Memory B cell (primary cell): ENCODE results near the gene FHIT.
"Not testable (repeated sequence)": the region's sequence is repeated elsewhere in the genome, so short reads cannot be mapped to it uniquely, and the experiment has no call there.

Experiments used
- ATAC-seq: fragments of 150-1000 bp; cut with Tn5 transposase; 2 replicates; pipeline ENCODE4 v1.10.0; 2021; ENCODE audit warnings: low read depth, mild to moderate bottlenecking, moderate library complexity
- DNase-seq, 2 donors: peaks; one replicate each; pipeline ENCODE4 v3.0.0; 2022; ENCODE audit warnings: low spot score in 2 of 2
- H3K27ac Mint-ChIP-seq: one replicate; pipeline ENCODE4 v1.8.0; 2022; ENCODE audit warnings: mild to moderate bottlenecking, moderate library complexity, mixed read lengths
- H3K27me3 Mint-ChIP-seq: one replicate; pipeline ENCODE4 v1.8.0; 2022; ENCODE audit warnings: mixed read lengths
- H3K36me3 Mint-ChIP-seq: one replicate; pipeline ENCODE4 v1.8.0; 2022; ENCODE audit warnings: mild to moderate bottlenecking, mixed read lengths
- H3K4me1 Mint-ChIP-seq: one replicate; pipeline ENCODE4 v1.8.0; 2022; ENCODE audit warnings: mixed read lengths
- H3K4me3 Mint-ChIP-seq: one replicate; pipeline ENCODE4 v1.8.0; 2022; ENCODE audit warnings: mild to moderate bottlenecking, moderate library complexity, mixed read lengths
- H3K9me3 Mint-ChIP-seq: one replicate; pipeline ENCODE4 v1.8.0; 2022; ENCODE audit warnings: mixed read lengths

FHIT gene

DNA sequence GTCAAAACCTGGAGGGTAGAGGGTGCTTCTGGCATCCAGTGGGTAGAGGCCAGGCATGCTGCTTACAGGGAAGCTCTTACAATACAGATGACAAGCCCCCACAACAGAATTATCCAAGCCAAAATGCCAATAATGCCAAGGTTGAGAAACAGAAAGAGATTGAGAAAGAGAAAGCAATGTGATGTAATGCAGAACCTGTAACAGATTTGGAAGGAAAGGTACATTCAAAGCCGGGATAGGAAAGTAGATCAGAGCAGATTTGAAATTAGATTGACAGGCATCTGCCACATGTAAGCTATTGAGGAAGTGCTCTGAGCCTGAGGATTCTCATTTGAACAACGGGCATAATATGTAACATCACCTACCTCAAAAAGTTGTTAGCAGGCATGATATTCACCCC is 157.9 kb downstream of the FHIT start:
- Mint-ChIP-seq H3K36me3 (peaks cover 3% of the 10 kb centered on the region), H3K9me3 (no peaks in the 10 kb centered on the region), H3K27me3 (peaks cover 1% of the 10 kb centered on the region), H3K4me1 (no peaks in the 10 kb centered on the region), H3K27ac (no peak overlapping the region), H3K4me3 (no peak overlapping the region)
- ATAC-seq, result no peak
- no peak for DNase-seq

DNA sequence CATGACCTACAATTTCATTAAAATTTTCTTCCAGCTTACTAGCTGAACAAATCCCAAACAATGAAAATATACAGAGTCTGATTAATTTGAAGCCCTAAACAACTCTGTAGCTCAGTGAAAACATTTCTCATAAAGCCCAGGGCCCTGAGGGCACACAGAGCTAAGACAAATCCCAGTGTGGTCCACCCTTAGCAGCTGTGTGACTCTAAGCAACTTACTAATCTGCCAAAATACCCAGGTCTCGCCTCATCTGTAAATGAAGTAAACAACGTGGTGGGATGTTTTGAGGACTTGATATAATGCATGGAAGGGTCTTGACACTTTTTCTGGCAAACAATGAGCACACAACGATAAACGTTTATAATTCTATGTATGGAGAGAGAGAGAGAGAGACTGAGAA is 158.4 kb downstream of the FHIT start:
- Mint-ChIP-seq H3K4me1 (no peaks in the 10 kb centered on the region), H3K27me3 (peaks cover 1% of the 10 kb centered on the region), H3K4me3 (no peak overlapping the region), H3K36me3 (peaks cover 3% of the 10 kb centered on the region), H3K9me3 (no peaks in the 10 kb centered on the region), H3K27ac (no peak overlapping the region)
- DNase-seq (no peak), ATAC-seq (no peak)

DNA sequence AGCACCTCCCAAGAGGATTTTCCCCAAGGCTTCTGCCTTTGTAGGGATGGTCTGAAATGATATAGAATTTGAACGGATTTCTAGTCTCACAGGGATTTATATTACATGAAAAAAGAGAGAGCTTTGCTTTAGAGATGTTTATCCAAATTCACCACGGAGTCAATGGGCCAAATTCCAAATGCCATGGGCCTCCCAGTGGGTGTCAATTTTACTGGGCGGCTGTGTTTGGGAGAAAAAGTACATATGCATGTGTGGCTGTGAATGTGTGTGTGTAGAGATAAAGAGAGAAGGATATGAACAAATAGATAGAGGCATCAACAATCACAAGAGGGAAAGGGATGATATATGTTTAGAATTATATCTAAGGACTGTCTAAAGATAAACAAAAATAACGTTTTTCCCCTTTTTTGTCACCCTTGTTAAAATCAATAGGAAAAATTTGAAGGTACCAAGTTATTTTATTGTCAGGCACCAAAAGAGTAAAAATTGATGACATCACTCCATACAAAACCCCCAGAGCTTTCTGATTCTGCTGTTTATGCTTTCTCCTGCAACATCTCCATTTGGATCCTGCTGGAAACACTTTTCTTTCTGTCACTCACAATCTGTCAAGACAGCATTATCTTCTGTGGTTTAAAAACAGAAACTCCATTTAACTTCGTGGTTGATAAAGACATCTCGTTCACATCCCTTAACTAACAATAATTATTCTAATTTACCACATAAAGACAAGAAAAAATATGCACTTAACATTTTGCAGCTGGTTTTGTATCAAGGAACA is 160.7 kb downstream of the FHIT start:
- H3K27ac Mint-ChIP-seq, result no peak overlapping the region
- H3K27me3 Mint-ChIP-seq, result peaks cover 3% of the 10 kb centered on the region
- H3K9me3 Mint-ChIP-seq, result no peaks in the 10 kb centered on the region
- H3K4me3 Mint-ChIP-seq, result no peak overlapping the region
- no peak for DNase-seq
- H3K36me3 Mint-ChIP-seq, result peaks cover 3% of the 10 kb centered on the region
- no peaks in the 10 kb centered on the region for H3K4me1 Mint-ChIP-seq
- ATAC-seq, result no peak

DNA sequence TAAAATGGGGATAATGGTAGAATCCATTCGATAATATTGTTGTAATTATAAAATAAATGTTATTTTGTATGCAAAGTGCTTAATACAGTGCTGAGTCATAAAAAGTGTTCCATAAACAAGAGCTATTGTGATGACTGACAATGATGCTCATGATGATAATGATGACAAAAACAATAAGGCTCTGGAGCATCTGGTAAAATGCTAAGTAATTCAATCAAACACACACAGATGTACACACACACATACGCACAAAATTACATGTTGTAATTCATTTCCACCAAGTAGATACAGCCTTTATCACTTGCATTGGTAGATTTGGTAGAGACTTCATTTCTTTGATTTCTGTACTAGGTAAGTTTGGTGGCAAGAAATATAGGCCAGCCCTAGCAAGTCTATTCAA is 163.8 kb downstream of the FHIT start:
- Mint-ChIP-seq H3K27ac (no peak overlapping the region), H3K4me3 (no peak overlapping the region), H3K36me3 (peaks cover 5% of the 10 kb centered on the region), H3K4me1 (no peaks in the 10 kb centered on the region), H3K9me3 (peaks cover 2% of the 10 kb centered on the region), H3K27me3 (peaks cover 3% of the 10 kb centered on the region)
- ATAC-seq (no peak), DNase-seq (no peak)

DNA sequence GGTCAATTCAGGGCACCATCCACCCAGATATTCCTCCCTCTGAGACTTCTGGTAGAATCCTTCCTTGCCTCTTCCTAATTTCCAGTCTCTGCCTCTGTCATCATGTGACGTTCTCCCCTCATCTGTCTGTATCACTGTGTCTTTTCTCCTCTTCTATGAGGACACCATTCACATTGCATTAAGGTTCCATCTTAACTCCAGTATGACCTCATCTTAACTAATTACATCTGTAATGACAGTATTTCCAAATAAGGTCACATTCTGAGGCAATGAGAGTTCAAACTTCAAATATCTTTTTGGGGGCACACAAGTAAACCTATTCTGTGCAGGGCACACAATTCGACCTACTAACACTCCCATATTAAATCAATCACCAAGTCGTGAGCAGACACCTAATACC is 169.7 kb downstream of the FHIT start:
- ATAC-seq (no peak), DNase-seq (no peak)
- Mint-ChIP-seq H3K4me3 (no peak overlapping the region), H3K36me3 (peaks cover 2% of the 10 kb centered on the region), H3K27me3 (no peaks in the 10 kb centered on the region), H3K27ac (no peak overlapping the region), H3K9me3 (peaks cover 2% of the 10 kb centered on the region), H3K4me1 (peaks cover 2% of the 10 kb centered on the region)

DNA sequence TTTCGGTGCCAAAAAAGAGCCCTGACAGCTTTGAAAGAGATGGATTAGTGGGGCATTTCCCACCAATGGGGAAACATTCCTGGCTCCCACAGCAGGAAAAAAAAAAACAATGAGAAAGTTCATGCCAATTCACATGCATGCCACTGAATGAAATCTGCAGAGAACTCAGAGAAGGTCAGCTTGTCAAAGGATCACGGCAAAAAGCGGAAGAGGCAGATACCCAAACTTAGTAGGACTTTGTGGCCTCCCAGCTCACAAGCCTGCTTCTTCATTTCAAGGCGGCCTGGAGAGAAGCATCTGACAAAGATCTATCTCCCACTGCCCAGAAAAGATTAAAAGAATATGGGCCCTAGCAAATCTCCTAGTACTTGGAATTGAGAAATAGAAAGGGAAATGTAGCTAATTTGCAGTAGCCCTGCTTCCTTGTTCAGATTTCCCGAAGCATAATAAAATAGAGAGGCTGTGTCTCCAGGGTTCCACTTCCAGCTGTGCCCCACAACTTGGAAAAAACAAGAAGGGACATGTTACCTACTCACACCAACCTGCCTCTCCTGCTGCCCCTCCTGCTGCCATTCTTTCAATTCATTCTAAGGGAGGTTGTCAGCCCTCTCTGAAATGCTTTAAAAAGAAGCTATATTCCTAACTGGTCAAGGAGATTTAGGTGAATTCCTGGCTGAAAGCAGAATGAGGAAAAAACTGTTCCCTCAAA is 170.4 kb downstream of the FHIT start:
- Mint-ChIP-seq H3K27me3 (no peaks in the 10 kb centered on the region), H3K36me3 (peaks cover 2% of the 10 kb centered on the region), H3K9me3 (peaks cover 2% of the 10 kb centered on the region), H3K4me1 (peaks cover 2% of the 10 kb centered on the region), H3K27ac (no peak overlapping the region), H3K4me3 (no peak overlapping the region)
- no peak for ATAC-seq
- DNase-seq, result no peak

DNA sequence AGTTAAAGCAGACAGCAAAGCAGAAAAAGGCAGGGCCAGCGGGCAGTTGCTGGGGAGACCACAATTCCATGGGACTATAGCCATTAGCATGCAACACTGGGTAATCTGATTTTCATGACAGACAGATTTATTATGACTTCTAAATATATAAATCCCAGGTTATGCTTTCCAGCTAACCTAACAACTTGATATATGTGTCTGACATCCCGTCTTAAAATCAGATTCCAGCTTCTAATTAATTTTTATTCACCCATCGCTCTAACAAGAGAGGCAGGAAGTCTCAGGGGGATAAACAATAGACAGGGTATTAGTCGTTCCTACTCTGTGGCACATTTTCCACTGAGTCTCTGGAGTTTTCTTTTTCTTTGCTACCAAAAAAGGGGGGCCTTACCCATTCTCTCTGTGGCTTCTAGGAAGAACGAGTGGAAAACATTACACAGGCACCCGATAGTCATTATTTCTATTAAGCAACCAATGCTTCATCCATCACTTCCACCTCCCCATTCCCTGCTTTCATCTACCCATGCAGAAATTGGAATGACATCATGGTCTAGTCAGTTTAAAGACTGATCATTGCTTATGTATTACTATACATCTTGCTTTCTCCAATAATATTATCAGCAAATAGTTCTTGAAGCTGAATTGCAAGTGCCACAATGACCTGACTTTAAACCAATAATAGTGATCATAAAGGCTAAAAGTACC is 173.1 kb downstream of the FHIT start:
- H3K27ac Mint-ChIP-seq, result no peak overlapping the region
- H3K4me3 Mint-ChIP-seq, result no peak overlapping the region
- H3K27me3 Mint-ChIP-seq, result no peaks in the 10 kb centered on the region
- H3K36me3 Mint-ChIP-seq, result no peaks in the 10 kb centered on the region
- H3K9me3 Mint-ChIP-seq, result no peaks in the 10 kb centered on the region
- no peak for ATAC-seq
- peaks cover 2% of the 10 kb centered on the region for H3K4me1 Mint-ChIP-seq
- DNase-seq, result no peak

DNA sequence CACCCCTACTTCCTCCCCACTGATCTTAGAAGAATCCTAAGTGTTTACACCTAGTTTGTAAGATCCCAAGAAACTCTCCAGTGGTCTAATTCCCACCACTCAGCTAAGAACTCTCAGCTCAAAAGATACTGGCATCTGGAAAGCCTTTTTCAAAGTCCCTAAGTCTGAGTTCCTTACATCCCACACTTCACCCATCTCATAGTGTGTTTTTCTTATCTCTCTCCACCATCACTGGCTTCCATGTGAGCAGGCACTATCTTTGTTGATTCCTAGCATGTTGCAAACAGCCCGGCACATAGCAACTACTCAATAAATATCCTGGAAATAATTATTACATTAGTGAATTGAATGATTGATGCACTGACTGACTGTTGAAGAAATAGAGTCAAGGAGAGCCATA is 173.7 kb downstream of the FHIT start:
- no peak overlapping the region for H3K27ac Mint-ChIP-seq
- H3K36me3 Mint-ChIP-seq, result no peaks in the 10 kb centered on the region
- ATAC-seq (no peak), DNase-seq (no peak)
- no peaks in the 10 kb centered on the region for H3K9me3 Mint-ChIP-seq
- no peaks in the 10 kb centered on the region for H3K27me3 Mint-ChIP-seq
- no peak overlapping the region for H3K4me3 Mint-ChIP-seq
- peaks cover 2% of the 10 kb centered on the region for H3K4me1 Mint-ChIP-seq

DNA sequence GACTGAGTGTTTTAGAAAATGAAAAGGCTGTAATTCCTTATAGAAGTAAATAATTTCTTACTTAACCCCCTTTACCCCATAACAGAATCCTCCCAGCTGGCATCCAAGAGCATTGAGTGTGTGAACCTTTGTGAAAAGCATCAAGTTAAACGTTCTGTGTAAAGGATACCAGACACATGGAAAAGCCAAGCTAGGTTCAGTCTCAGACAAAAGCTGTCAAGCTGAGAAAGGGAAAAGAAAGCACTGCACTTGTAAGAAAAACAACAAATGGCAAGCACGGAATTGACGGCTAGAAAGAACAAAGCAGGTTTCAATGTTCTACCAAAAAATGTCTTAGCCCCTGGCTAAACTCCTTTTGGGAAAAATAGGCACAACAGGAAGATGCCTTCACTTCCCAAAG is 176.5 kb downstream of the FHIT start:
- H3K4me3 Mint-ChIP-seq, result no peak overlapping the region
- H3K36me3 Mint-ChIP-seq, result no peaks in the 10 kb centered on the region
- H3K27me3 Mint-ChIP-seq, result no peaks in the 10 kb centered on the region
- no peaks in the 10 kb centered on the region for H3K9me3 Mint-ChIP-seq
- ATAC-seq (no peak), DNase-seq (no peak)
- H3K27ac Mint-ChIP-seq, result no peak overlapping the region
- no peaks in the 10 kb centered on the region for H3K4me1 Mint-ChIP-seq

DNA sequence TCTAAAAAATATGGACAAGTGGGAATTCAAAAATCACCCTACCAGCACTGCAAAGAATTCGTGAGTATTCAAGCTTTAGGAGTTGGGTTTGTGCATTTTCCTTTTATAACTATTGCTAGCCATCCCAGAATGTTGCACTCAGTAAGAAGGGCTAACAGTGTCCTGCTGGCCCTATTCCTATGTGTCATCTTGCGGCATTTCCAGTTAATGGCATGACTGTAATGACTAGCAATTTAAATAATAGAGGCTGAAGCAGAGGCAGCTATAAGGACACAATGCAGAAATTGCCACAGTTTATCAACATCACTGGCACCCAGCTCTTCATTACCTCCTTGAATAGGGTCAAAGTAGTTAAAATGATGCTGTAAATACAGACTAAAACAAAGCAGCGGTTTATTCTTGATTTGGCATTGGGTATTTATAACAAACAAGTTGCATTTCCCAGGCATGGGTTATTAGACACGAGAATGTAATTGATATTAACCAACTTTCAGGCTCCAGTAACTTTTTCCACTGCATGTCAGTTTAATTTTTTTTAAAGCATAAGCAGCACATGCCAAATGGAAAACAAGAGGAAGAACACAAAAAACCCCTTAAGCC is 177.6 kb downstream of the FHIT start:
- Mint-ChIP-seq H3K4me1 (no peaks in the 10 kb centered on the region), H3K27ac (no peak overlapping the region), H3K27me3 (no peaks in the 10 kb centered on the region), H3K36me3 (no peaks in the 10 kb centered on the region), H3K9me3 (no peaks in the 10 kb centered on the region), H3K4me3 (no peak overlapping the region)
- ATAC-seq (no peak), DNase-seq (no peak)

DNA sequence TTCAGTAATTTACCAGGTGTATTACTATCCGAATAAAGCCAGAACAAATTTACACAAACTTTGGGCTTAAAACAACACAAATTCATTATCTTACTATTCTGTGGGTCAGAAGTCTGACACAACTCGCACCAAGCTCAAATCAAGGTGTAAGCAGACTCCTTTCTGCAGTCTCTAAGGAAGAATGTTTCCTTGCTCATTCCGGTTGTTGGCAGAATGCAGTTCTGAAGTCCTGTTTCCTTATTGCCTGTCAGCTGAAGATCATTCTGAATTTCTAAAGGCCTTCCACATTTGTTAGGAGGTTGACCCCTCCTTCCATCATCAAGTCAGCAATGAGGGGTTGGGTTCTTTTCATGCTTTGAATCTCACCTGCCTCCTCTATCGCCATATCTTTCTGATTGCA is 183.2 kb downstream of the FHIT start:
- H3K27ac Mint-ChIP-seq, result no peak overlapping the region
- H3K27me3 Mint-ChIP-seq, result no peaks in the 10 kb centered on the region

DNA sequence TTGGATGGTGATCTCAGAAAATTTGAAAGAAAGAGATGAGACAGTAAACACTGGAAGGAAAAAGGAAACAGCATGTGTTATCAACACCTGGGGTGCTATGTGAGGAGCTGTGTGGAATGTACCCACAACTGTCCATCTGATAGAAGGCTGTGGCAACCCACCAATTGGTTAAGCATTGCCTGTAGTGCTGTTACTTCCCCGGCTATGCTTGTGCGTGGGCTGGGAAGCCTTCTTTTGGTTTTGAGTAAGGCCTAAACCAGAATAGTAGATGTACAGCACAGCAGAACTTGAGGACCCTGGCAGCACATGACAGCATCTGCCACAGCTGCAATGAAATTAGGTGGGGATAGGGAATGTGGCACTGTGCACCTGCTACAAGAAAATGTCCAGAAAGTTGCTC is 184.5 kb downstream of the FHIT start:
- Mint-ChIP-seq H3K9me3 (no peaks in the 10 kb centered on the region), H3K4me3 (no peak overlapping the region), H3K27me3 (no peaks in the 10 kb centered on the region), H3K36me3 (no peaks in the 10 kb centered on the region), H3K4me1 (no peaks in the 10 kb centered on the region), H3K27ac (no peak overlapping the region)
- no peak for ATAC-seq
- DNase-seq, result no peak

More for the DNA sequence above, 183.2 kb downstream of the FHIT start:
- Mint-ChIP-seq H3K9me3 (no peaks in the 10 kb centered on the region), H3K36me3 (no peaks in the 10 kb centered on the region), H3K4me1 (no peaks in the 10 kb centered on the region), H3K4me3 (no peak overlapping the region)
- DNase-seq (no peak), ATAC-seq (no peak)

DNA sequence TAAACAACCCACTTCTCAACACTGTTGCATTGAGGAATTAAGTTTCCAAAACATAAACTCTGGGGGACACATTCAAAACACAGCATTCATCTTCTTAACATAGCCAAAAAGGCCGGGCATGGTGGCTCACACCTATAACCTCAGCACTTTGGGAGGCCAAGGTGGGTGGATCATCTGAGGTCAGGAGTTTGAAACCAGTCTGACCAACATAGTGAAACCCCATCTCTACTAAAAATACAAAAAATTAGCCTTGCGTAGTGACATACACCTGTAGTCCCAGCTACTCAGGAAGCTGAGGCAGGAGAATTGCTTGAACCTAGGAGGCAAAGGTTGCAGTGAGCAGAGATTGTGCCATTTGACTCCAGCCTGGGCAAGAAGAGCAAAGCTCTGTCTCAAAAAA is 185.0 kb downstream of the FHIT start:
- not testable (repeated sequence) for H3K9me3 Mint-ChIP-seq, H3K27me3 Mint-ChIP-seq, H3K4me3 Mint-ChIP-seq, H3K36me3 Mint-ChIP-seq, H3K4me1 Mint-ChIP-seq, ATAC-seq, DNase-seq, H3K27ac Mint-ChIP-seq

DNA sequence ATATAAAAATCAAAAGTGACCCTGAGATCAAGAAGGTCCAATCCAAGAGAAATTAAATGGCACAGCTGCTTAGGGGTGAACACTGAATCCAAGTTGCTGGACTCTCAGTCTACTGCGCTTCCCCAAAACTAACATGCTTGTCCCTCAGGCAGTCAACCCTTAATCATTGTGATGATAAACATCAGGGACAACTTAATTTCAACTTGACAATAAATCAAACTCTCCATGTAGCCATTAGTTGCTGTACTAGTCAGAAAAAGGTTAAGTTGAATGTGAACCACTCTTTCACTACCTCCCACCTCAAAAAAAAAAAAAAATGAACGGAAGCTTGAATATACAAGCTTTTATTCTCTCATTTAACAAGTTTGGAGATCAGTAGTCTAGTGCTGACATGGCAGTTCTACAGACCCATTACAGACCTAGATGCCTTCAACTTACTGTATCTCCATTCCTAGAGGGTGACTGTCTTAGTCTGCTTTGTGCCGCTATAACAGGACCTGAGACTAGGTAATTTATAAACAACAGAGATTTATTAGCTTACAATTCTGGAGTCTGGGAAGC is 185.7 kb downstream of the FHIT start:
- Mint-ChIP-seq H3K27ac (no peak overlapping the region), H3K27me3 (no peaks in the 10 kb centered on the region), H3K36me3 (no peaks in the 10 kb centered on the region)

More for the DNA sequence above, 185.7 kb downstream of the FHIT start:
- H3K4me3 Mint-ChIP-seq, result no peak overlapping the region
- H3K4me1 Mint-ChIP-seq, result no peaks in the 10 kb centered on the region
- ATAC-seq, result no peak
- DNase-seq, result no peak
- H3K9me3 Mint-ChIP-seq, result no peaks in the 10 kb centered on the region
